ENCODE measurements around the gene MAP2K2.

MAP2K2 gene

DNA sequence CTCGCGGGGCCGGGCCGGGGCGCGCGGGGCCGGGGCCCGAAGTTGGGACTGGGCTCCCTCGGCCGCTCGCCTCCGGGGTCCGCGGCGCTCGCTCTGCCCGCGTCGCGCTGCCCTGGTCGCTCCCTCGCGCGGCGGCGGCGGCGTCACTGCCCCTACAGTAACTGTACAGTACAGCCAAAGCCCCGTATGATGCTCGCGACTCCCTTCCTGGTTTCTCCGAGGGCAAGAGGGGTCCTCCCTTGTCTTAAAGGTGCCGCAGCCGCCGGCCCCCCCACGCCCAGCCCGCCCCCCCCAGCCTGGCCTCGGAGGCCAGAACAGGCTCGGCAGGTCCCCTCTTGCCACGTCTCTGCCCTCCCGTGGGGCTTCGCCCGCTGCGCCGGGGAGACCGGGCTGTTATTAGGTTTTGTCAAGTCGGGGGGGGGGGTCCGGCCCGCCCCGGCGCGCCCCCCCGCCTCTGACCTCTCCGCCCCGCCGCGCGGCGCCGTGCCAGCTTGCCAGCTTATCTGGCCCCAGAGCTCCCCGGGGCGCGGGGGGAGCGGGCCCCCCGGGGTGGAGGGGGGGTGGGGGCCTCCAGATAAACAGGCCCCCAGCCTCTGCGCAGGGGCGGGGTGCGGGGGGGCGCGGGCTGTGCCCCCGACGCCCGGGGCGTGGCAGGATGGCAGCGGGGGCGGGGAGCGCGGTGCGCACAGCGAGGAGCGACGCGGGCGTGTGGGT lies 57.1 kb downstream of the MAP2K2 start, which contains the start of gene ZBTB7A:
TSS of gene ZBTB7A (minus strand) at position 218 of the 714 bp plus-strand sequence. CDS start 11,667 bp downstream, outside the sequence.
- peak within 1 kb of the TSS; percentile 93 for H3K27ac ChIP-seq (ENCODE audit: insufficient read depth, low read length, poor library complexity, severe bottlenecking)
- H3K9me3 ChIP-seq (ENCODE audit: control insufficient read depth, low read length), result no peaks in the 10 kb centered on the region
- DNase-seq, result peak; percentile 69 to 78 (median 70)
- H3K4me1 ChIP-seq (ENCODE audit: control insufficient read depth, insufficient read depth, low read length, poor library complexity, severe bottlenecking), result peaks cover 47% of the 10 kb centered on the region
- H3K4me3 ChIP-seq (ENCODE audit: insufficient read depth, low read depth, low read length, poor library complexity, severe bottlenecking), result peak within 1 kb of the TSS; percentile 98
- H3K27me3 ChIP-seq (replicated peaks; ENCODE audit: control insufficient read depth, insufficient read depth, low read length, poor library complexity, severe bottlenecking), result no peaks in the 10 kb centered on the region
- H3K36me3 ChIP-seq (ENCODE audit: control insufficient read depth, insufficient read depth, low read length), result no peaks in the 10 kb centered on the region

- H3K4me1 ChIP-seq (ENCODE audit: control insufficient read depth, insufficient read depth, low read length, poor library complexity, severe bottlenecking), result peaks cover 53% of the 10 kb centered on the region
Observed at GRCh38 chr19:4066176-4066606, 57.7 kb downstream of the MAP2K2 start.

GRCh38 chr19:4065430-4066175 lies 58.3 kb downstream of the MAP2K2 start:
- peaks cover 59% of the 10 kb centered on the region for H3K4me1 ChIP-seq (ENCODE audit: control insufficient read depth, insufficient read depth, low read length, poor library complexity, severe bottlenecking)
- no peaks in the 10 kb centered on the region for H3K9me3 ChIP-seq (ENCODE audit: control insufficient read depth, low read length)
- peak overlapping the region; percentile 93 for H3K27ac ChIP-seq (ENCODE audit: insufficient read depth, low read length, poor library complexity, severe bottlenecking)
- H3K4me3 ChIP-seq (ENCODE audit: insufficient read depth, low read depth, low read length, poor library complexity, severe bottlenecking), result peak overlapping the region; percentile 98
- no peaks in the 10 kb centered on the region for H3K36me3 ChIP-seq (ENCODE audit: control insufficient read depth, insufficient read depth, low read length)
- DNase-seq, result peak; percentile 94 to 96 (median 95)
- H3K27me3 ChIP-seq (replicated peaks; ENCODE audit: control insufficient read depth, insufficient read depth, low read length, poor library complexity, severe bottlenecking), result no peaks in the 10 kb centered on the region

More at GRCh38 chr19:4066176-4066606, 57.7 kb downstream of the MAP2K2 start:
- DNase-seq, result peak in 1 of 3 donors; percentile 48
- H3K27ac ChIP-seq (ENCODE audit: insufficient read depth, low read length, poor library complexity, severe bottlenecking), result peak overlapping the region; percentile 93
- H3K9me3 ChIP-seq (ENCODE audit: control insufficient read depth, low read length), result no peaks in the 10 kb centered on the region
- H3K4me3 ChIP-seq (ENCODE audit: insufficient read depth, low read depth, low read length, poor library complexity, severe bottlenecking), result peak overlapping the region; percentile 98
- H3K27me3 ChIP-seq (replicated peaks; ENCODE audit: control insufficient read depth, insufficient read depth, low read length, poor library complexity, severe bottlenecking), result no peaks in the 10 kb centered on the region
- H3K36me3 ChIP-seq (ENCODE audit: control insufficient read depth, insufficient read depth, low read length), result no peaks in the 10 kb centered on the region

- Histone ChIP-seq H3K36me3 (ENCODE audit: control insufficient read depth, insufficient read depth, low read length) (no peaks in the 10 kb centered on the region), H3K27ac (ENCODE audit: insufficient read depth, low read length, poor library complexity, severe bottlenecking) (peak overlapping the region; percentile 81), H3K4me1 (ENCODE audit: control insufficient read depth, insufficient read depth, low read length, poor library complexity, severe bottlenecking) (peaks cover 65% of the 10 kb centered on the region), H3K4me3 (ENCODE audit: insufficient read depth, low read depth, low read length, poor library complexity, severe bottlenecking) (peak overlapping the region; percentile 77), H3K9me3 (ENCODE audit: control insufficient read depth, low read length) (no peaks in the 10 kb centered on the region), H3K27me3 (replicated peaks; ENCODE audit: control insufficient read depth, insufficient read depth, low read length, poor library complexity, severe bottlenecking) (no peaks in the 10 kb centered on the region)
- peak; percentile 35 to 36 (median 35) for DNase-seq
Observed at GRCh38 chr19:4064496-4065260, 59.2 kb downstream of the MAP2K2 start.

GRCh38 chr19:4064149-4064495 lies 59.8 kb downstream of the MAP2K2 start:
- Histone ChIP-seq H3K4me1 (ENCODE audit: control insufficient read depth, insufficient read depth, low read length, poor library complexity, severe bottlenecking) (peaks cover 65% of the 10 kb centered on the region), H3K9me3 (ENCODE audit: control insufficient read depth, low read length) (no peaks in the 10 kb centered on the region)
- DNase-seq, result no peak

GRCh38 chr19:4063369-4064148 lies 60.4 kb downstream of the MAP2K2 start:
- no peak for DNase-seq
- no peaks in the 10 kb centered on the region for H3K27me3 ChIP-seq (replicated peaks; ENCODE audit: control insufficient read depth, insufficient read depth, low read length, poor library complexity, severe bottlenecking)
- H3K27ac ChIP-seq (ENCODE audit: insufficient read depth, low read length, poor library complexity, severe bottlenecking), result peak overlapping the region; percentile 81
- peaks cover 67% of the 10 kb centered on the region for H3K4me1 ChIP-seq (ENCODE audit: control insufficient read depth, insufficient read depth, low read length, poor library complexity, severe bottlenecking)
- peak overlapping the region; percentile 77 for H3K4me3 ChIP-seq (ENCODE audit: insufficient read depth, low read depth, low read length, poor library complexity, severe bottlenecking)
- no peaks in the 10 kb centered on the region for H3K9me3 ChIP-seq (ENCODE audit: control insufficient read depth, low read length)
- H3K36me3 ChIP-seq (ENCODE audit: control insufficient read depth, insufficient read depth, low read length), result no peaks in the 10 kb centered on the region

More at GRCh38 chr19:4064149-4064495, 59.8 kb downstream of the MAP2K2 start:
- Histone ChIP-seq H3K4me3 (ENCODE audit: insufficient read depth, low read depth, low read length, poor library complexity, severe bottlenecking) (peak overlapping the region; percentile 77), H3K36me3 (ENCODE audit: control insufficient read depth, insufficient read depth, low read length) (no peaks in the 10 kb centered on the region), H3K27ac (ENCODE audit: insufficient read depth, low read length, poor library complexity, severe bottlenecking) (peak overlapping the region; percentile 81), H3K27me3 (replicated peaks; ENCODE audit: control insufficient read depth, insufficient read depth, low read length, poor library complexity, severe bottlenecking) (no peaks in the 10 kb centered on the region)

GRCh38 chr19:4062419-4063368 lies 61.2 kb downstream of the MAP2K2 start:
- Histone ChIP-seq H3K27me3 (replicated peaks; ENCODE audit: control insufficient read depth, insufficient read depth, low read length, poor library complexity, severe bottlenecking) (no peaks in the 10 kb centered on the region), H3K9me3 (ENCODE audit: control insufficient read depth, low read length) (no peaks in the 10 kb centered on the region), H3K27ac (ENCODE audit: insufficient read depth, low read length, poor library complexity, severe bottlenecking) (peak overlapping the region; percentile 81), H3K36me3 (ENCODE audit: control insufficient read depth, insufficient read depth, low read length) (no peaks in the 10 kb centered on the region), H3K4me1 (ENCODE audit: control insufficient read depth, insufficient read depth, low read length, poor library complexity, severe bottlenecking) (peaks cover 69% of the 10 kb centered on the region), H3K4me3 (ENCODE audit: insufficient read depth, low read depth, low read length, poor library complexity, severe bottlenecking) (no peak overlapping the region)
- DNase-seq, result no peak

GRCh38 chr19:4061683-4062418 lies 62.1 kb downstream of the MAP2K2 start:
- Histone ChIP-seq H3K9me3 (ENCODE audit: control insufficient read depth, low read length) (no peaks in the 10 kb centered on the region), H3K27ac (ENCODE audit: insufficient read depth, low read length, poor library complexity, severe bottlenecking) (peak overlapping the region; percentile 81), H3K4me3 (ENCODE audit: insufficient read depth, low read depth, low read length, poor library complexity, severe bottlenecking) (no peak overlapping the region), H3K4me1 (ENCODE audit: control insufficient read depth, insufficient read depth, low read length, poor library complexity, severe bottlenecking) (peaks cover 70% of the 10 kb centered on the region), H3K27me3 (replicated peaks; ENCODE audit: control insufficient read depth, insufficient read depth, low read length, poor library complexity, severe bottlenecking) (no peaks in the 10 kb centered on the region), H3K36me3 (ENCODE audit: control insufficient read depth, insufficient read depth, low read length) (no peaks in the 10 kb centered on the region)
- no peak for DNase-seq

Measured in effector memory CD4-positive, alpha-beta T cell (primary cell).